ENCODE results near the gene KDF1.
"Not testable (repeated sequence)": the region's sequence is repeated elsewhere in the genome, so short reads cannot be mapped to it uniquely, and the experiment has no call there.

KDF1 gene

DNA sequence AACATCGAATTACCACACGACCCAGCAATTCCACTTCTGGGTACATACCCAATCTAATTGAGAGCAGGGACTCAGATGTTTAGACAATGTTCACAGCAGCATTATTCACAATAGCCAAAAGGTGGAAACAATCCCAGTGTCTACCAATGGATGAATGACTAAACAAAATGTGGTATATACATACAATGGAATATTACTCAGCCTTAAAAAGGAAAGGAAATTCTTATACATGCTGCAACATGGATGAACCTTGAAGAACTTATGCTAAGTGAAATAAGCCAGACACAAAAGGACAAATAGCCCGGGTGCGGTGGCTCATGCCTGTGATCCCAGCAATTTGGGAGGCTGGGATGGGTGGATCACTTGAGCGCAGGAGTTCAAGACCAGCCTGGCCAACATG is 6.9 kb downstream of the KDF1 start:
- no peak for DNase-seq (ENCODE audit: low spot score)

DNA sequence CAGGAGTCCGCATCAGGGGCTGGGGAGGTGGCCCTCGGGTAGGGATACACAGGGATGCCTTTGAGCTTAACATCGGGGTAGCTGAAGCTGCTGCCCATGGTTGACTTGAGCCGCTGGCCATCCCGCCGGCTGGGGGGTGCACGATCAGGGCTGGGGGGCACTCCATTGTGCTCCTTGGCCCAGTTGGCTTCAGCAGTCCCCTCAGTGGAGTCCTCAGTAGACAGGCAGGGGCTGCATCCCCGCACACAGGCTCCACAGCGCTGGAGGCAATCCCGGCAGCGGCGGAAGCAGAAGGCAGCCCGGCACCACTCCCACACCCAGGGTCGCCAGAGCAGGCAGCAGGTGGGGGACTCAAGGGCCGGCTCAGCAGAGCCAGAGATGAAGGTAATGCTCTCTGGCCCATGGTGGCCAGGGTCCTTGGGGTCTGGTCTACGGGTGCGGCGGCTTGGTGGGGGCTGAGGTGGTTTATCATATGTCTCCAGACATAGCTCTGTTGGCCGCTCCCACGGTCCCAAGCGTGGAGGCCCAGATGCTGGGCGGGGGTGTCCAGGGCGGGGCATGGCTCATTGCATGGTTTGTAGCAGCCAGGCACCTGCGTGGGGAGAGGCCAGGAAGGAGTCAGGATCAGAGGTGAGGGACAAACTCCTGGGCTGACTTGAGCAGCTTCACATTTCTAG is 8.3 kb downstream of the KDF1 start:
- no peak for DNase-seq (ENCODE audit: low spot score)

DNA sequence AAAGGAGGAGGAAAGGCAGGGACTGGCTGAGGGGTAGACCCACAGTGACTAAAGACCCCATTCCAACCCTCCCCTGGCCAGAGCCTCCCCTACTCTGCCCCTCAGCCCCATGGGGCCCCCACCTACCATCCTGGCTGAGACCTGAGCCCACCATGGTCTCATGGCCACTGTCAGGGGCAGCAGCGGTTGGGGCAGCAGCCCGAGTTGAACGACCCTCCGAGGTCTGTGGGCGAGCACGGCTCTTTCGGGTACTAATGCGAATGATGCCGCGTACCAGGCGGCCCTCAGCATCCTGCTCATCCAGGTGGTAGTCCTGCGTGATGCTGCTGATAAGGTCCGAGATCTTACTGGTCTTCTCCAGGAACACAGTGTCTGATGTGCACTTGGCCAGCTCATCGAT is 9.1 kb downstream of the KDF1 start:
- DNase-seq (ENCODE audit: low spot score) = no peak

DNA sequence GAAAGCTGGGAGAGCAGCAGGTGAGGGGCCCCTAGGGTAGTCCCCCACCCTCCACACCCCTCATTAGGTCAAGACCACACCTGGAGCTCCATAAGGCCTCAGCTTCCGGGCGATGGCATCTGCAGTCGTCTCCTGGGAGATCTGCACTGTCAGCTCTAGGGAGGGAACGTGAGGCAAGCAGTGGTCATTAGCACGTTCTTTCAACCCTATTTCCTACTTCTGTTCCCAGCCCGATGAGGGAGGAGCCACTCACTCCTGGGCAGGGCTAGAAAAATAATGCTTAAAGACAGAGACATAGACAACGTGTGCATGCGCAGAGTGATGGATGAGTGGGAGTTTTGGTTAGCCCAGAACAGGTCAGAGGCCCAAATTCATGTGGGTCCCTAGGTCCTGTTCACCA is 9.7 kb downstream of the KDF1 start:
- DNase-seq (ENCODE audit: low spot score) = no peak

DNA sequence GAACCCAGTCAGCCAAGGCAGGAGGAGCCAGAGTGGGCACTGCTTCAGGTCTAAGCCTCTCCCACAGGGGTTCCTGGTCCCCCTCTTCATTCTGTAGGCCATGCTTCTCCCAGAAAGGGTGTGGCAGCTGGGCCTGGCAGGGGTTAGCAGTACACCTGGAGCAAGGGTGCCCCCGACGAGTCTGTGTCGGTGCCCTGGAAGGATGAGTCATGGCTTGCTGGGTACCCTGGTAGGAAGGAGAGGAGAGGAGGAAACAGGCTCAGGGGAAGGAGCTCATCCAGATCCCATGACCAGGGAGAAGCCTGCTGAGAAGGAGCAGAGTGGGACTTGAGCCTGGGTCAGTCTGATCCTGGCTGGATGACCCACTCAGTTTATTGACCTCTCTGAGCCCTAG is 10.3 kb downstream of the KDF1 start:
- DNase-seq (ENCODE audit: low spot score) = no peak

DNA sequence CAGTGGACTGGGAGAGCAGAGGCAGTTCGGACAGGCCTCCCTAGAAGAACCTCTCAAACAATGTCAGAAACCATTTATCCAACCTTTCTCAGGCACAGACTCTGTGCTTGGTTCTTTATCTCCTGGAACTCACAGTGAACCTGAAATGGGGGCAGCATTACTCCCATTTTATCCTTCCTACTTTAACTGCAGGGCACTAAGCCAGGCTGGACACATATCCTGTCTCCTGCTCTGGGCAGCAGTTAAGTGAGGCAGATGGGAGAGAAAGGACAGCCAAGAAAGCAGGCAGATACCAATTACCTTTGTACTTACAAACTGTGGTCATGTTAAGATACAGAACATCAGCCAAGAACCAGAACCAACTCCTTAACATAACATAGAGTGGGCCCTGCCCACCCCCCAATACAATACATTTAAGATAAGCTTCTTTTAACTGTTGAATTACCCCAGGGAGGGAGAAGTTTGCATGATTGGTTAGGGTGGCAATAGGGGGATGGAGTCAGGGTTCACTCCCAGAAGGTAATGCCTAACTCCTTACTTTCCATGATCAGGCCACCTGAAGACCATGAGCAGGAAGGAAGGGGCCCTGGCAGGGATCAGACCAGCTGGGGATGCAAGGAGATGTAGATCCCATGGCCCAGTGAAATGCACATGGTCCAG is 10.9 kb downstream of the KDF1 start:
- no peak for DNase-seq (ENCODE audit: low spot score)

DNA sequence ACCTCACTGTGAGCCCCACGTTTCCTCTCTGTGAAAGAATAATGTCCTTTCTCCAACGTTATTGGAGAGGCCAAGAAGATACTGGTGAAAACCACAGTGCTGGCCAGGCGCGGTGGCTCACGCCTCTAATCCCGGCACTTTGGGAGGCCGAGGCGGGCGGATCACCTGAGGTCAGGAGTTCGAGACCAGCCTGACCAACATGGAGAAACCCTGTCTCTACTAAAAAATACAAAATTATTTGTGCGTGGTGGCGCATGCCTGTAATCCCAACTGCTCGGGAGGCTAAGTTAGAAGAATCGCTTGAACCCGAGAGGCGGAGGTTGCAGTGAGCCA is 11.6 kb downstream of the KDF1 start:
- DNase-seq (ENCODE audit: low spot score) = not testable (repeated sequence)

DNA sequence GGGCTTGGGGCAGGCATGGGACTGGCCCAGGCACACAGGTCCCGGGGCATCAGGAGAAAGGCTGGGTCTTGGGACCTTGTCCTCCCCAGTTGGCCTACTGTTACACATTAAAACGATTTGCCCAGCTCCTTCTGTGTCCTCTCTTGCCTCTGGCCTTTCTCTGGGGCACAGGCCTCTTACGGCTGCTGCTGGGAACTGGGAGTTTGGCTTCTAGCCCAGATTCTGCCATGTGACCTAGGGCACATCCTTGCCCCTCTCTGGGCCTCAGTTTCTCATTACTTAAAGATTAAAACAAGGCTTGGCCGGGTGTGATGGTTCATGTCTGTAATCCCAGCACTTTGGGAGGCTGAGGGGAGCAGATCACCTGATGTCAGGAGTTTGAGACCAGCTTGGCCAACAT is 14.0 kb downstream of the KDF1 start:
- DNase-seq (ENCODE audit: low spot score) = no peak

DNA sequence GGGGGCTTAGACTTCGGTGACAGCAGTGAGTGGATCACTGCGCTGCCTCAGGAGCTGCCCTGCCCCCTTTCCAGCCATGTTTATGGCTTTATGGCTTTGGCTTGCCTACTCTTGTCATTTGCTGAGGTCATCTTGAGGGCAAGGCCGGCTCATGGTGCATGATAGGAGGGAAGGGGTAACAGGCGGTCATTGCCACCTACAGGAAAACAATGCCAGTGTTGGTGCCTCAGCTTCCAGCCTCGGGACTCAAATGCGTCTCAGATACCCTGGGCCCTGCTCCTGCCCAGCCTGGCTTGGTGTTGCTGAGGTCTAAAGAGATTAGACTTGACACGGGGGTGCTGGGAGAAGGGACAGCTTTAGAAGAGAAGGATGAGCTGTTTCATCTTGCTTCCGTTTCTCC is 14.5 kb downstream of the KDF1 start:
- DNase-seq (ENCODE audit: low spot score) = no peak

DNA sequence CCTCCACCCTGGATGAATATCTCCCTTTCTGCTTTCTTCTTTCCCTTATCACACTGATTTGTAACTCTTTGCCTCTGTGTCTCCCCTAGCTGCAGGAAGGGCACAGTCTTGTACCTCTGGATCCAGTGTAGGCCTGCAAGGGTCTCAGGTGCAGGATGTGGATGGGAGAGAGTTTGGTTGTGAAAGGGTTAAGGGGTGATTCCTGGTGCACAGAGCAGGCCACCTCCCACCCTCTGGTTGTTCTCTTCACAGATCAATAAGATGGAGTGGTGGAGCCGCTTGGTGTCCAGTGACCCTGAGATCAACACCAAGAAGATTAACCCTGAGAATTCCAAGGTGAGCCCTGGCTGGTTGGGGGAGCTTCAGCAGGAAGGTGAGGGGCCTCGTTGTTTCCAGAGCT is 15.1 kb downstream of the KDF1 start:
- no peak for DNase-seq (ENCODE audit: low spot score)

DNA sequence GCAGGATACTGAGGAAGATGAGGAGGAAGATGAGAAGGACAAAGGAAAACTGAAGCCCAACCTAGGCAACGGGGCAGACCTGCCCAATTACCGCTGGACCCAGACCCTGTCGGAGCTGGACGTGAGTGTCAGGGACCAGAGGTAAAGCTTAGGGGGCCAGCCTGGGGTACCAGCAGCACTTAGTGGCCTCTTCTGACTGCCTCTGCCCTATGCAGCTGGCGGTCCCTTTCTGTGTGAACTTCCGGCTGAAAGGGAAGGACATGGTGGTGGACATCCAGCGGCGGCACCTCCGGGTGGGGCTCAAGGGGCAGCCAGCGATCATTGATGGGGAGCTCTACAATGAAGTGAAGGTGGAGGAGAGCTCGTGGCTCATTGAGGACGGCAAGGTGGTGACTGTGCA is 17.6 kb downstream of the KDF1 start:
- no peak for DNase-seq (ENCODE audit: low spot score)

DNA sequence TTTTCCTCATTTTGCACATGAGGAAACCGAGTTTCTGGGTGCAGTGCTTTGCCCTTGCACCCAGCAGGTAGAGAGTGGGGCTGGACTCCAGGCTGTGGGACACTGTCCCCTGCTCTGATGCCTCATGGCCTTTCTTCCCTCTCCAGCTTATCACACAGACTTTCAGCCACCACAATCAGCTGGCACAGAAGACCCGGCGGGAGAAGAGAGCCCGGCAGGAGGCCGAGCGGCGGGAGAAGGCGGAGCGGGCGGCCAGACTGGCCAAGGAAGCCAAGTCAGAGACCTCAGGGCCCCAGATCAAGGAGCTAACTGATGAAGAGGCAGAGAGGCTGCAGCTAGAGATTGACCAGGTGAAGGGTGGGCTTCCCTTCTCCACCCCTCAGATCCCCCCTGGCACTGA is 19.0 kb downstream of the KDF1 start:
- DNase-seq (ENCODE audit: low spot score) = no peak

DNA sequence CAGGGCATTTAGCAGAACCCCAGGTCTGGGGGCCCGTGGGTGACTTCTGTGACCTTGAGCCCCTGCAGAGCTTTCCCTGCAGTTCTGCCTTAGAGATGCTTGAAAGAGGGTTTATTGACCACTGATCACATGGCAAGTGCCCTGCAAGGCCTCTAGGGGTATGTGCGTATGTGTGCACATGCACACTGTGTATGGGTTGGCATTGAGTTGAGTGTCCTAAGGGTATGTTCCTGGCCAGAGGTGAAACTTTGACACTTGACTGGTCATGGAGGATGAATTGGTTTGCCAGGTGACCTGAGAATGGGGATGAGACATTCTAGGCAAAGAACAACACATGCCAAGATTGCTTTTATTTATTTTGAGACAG is 21.6 kb downstream of the KDF1 start:
- DNase-seq (ENCODE audit: low spot score) = no peak

DNA sequence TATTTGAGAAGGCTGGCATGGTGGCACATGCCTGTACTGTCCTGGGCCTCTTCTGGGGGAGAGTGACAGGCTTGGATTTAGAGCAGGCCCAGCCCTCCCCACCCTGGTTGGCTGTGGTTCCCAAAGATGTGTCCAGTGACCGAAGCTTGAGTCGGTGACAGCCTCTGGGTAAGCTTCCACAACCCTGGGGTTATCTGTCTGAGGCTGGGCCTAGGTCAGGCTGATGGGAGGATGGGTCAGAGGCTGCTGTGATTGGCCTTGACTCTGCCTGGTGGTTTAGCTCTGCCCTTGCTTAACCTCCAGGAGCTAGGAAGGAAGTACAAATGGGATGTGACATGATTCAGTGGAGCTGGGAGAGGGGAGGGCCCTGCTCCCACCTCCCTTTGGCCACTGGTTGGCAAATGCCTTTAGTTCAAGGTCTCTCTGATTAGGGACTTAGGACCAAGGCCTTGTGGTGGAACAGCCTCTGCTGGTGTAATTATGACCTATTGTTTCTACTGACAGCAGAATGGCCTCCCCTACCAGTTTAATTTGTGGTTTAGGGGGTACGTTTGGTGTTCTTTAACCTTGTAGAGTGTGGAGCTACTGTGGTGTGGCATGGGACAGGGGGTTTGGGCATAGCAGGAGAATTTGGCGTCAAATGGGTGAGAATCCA is 22.1 kb downstream of the KDF1 start:
- no peak for DNase-seq (ENCODE audit: low spot score)

DNA sequence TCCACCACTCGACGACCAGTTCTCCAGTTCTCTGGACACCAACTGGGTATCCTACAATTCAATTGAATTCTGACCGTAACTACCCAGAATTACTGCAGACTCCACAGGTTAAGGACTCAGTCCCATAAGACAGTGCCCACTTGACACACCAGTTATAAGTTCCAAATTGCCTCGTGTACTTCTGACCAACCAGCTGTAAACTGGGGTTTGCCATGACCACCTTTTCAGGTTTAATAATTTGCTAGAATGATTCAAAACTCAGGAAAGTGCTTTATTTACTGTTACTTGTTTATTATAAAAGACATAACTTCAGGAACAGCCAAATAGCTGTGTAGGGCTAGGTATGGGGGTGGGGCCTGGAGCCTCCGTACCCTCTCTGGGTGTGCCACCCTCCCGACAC is 23.4 kb downstream of the KDF1 start:
- no peak for DNase-seq (ENCODE audit: low spot score)

DNA sequence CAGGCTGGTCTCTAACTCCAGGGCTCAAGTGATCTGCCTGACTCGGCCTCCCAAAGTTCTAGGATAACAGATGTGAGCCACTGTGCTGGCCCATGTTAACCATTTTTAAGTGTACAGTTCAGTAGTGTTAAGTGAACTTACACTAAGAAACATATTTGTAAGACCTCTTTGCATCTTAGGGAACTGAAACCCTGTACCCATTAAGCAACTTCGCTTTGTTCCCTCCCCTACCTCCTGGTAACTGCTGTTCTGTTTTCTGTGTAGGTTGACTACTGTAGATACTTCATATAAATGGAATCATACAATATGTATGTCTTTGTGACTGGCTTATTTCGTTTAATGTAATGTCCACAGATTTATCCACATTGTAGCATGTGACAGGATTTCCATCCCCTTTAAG is 27.7 kb downstream of the KDF1 start:
- no peak for DNase-seq (ENCODE audit: low spot score)

DNA sequence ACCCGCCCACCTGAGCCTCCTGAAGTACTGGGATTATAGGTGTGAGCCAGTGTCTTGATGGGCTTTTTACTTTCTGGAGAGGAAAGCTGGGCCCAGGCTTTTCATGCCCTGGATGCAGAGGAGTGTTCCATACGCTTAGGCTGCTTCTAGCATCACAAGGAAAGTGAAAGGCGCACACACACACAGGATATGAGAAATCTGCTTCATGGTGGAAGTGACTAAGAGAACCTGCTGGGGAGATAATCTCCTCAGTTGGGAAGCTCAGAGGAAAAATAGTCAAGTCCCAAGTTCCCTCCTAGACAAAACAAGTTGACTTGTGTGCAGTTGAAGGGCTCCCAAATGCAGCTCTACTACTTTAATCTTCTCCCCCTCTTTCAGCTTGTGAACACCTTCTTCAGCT is 36.6 kb downstream of the KDF1 start:
- no peak for DNase-seq (ENCODE audit: low spot score)

DNA sequence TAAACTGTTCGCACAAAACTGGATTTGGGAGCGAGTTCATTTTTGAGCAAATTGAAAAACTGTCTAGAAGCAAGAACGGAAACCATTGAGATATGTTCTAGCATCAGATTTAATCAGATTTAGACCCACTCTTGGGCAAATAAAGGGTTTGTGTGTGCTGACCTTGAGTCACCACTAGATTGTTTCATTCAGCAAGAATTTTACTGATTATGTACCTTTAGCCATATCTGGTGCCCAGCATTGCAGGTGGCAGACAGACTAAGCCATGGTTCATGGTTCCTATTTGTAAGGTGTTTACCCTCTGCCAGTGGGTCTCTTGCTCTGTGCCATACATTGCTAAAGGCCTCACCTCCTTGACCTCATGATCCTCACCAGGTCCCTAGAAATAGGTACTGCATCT is 37.4 kb downstream of the KDF1 start:
- no peak for DNase-seq (ENCODE audit: low spot score)

DNA sequence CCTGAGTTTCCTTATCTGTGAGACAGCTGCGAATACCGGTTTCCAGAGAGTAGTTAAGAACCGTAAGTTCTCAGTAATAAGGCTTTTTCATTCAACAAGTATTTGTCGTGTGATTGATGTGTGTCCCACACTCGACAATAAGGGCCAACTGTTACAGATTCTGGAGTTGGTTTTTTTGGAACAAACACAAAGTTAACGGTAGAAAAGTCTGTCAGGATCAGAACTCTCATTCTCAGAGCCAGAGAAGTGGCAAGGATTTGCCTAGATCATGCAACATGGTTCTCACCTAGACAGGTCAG is 37.9 kb downstream of the KDF1 start:
- DNase-seq (ENCODE audit: low spot score) = no peak

DNA sequence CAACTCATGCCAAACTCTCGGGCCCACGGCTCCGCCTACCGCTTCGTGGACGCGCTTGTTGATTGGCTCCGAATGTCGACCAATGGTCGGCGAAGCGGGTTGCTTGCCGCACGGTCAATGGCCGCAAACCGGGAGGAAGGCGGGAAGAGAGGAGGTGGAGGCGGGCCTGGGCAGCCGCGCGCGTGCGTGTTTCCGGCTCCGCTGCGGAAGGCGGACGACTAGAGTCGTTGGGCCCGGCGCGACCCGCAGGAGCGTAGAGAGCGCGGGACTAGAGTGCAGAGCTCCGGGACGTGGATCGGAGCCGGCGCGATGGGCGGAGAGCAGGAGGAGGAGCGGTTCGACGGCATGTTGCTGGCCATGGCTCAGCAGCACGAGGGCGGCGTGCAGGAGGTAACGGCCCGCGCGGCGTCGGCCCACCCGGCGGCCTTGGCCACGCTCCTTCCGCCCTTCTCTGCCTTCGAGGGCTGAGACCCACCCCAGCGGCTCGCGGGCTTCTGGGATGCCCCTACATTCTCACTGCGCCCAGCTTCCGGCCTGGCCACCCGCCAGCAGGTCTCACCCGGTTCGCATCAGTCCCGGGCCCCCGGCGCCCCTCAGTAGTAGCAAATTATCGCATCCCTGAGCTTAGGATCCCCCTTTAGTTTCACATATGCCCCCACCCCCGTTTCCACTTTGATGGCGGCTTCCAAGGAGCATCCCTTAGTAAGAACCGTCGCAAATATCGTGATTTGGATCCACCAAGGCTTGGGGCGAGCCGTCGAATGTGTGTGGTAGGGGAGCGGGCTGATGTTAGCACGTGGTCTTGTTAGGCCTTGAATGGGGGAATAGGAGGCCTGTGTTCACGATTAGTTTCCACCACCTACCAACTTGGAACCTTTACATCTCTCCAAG is 38.5 kb downstream of the KDF1 start, which contains the start of gene NUDC:
Gene NUDC (plus strand): TSS at position 204 of the 891 bp plus-strand sequence. CDS start 106 bp downstream, at position 310.
- DNase-seq (ENCODE audit: low spot score) = peak; percentile 95

DNA sequence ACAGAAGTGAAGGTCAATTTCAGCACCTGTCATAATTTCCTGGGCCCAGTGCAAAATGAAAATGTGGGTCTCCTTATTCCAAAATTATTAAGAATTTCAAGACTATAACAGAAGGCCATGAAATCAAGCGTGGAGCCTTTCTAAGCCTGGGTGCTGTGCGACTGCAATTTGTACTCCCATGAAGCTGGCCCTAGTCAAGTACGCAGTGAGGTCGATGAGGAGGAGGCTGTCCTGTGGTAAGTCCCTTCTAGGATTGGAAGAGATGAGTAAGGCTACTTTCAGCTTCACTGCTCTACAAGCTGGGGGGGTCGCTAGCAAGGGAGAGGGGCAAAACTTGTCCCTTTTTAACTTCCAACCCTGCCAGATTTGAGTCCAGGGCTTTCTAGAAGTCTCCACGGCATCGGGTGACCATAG is 39.1 kb downstream of the KDF1 start:
- no peak for DNase-seq (ENCODE audit: low spot score)

DNA sequence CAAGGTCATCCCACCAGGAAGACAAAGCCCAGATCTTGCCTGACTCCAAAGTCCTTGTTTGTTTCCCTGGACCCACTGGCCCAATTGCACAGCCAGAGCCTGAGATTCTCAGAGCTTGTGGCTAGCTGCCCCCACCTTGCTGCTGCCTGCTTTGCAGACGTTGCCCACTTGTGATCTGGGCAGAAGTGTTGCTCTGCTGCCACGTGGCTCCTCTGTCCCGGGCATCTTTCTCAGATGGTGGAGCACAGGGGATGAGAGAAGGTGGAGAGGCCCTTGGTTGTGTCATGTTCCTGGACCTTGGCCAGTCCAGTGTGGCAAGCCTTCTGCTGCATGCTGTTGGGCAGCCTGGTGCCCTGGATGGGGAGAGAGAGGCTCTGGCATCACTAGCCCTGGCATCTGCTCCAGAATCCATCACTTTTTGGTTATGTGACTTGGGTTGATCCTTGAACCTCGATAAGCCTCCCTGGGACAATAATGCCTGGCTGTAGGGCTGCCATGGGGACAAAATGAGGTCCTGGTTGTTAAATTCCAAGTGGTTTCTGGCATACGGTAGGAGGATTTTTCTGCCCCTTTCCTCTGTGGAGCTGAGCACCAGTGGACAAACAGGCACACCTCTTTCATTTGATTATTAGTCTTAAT is 44.9 kb downstream of the KDF1 start:
- no peak for DNase-seq (ENCODE audit: low spot score)

Data from CD4-positive, alpha-beta T cell treated with Interleukin-15 for 4 hours (primary cell).